GM12875 (cell line): ENCODE results near the gene ARX.

Source experiments
- H3K4me3 ChIP-seq: one replicate; pipeline ENCODE4 v1.5.1; 2011; ENCODE audit warnings: low read depth, low read length, control low read depth
- TF ChIP-seq, protein P1 (sequence below): IDR thresholded peaks from 2 replicates; pipeline ENCODE4 v1.5.1; 2011; ENCODE audit warnings: low read depth, mild to moderate bottlenecking, control low read depth, inconsistent platforms, low read length, moderate library complexity, borderline replicate concordance; ENCODE audit not compliant: insufficient read depth

Gene ARX

GRCh38 chrX:24985120-24985519 lies 30.6 kb downstream of the ARX start:
- TF ChIP-seq, protein P1, sequence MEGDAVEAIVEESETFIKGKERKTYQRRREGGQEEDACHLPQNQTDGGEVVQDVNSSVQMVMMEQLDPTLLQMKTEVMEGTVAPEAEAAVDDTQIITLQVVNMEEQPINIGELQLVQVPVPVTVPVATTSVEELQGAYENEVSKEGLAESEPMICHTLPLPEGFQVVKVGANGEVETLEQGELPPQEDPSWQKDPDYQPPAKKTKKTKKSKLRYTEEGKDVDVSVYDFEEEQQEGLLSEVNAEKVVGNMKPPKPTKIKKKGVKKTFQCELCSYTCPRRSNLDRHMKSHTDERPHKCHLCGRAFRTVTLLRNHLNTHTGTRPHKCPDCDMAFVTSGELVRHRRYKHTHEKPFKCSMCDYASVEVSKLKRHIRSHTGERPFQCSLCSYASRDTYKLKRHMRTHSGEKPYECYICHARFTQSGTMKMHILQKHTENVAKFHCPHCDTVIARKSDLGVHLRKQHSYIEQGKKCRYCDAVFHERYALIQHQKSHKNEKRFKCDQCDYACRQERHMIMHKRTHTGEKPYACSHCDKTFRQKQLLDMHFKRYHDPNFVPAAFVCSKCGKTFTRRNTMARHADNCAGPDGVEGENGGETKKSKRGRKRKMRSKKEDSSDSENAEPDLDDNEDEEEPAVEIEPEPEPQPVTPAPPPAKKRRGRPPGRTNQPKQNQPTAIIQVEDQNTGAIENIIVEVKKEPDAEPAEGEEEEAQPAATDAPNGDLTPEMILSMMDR = no peak
- no peak overlapping the region for H3K4me3 ChIP-seq

- TF ChIP-seq, protein P1 = no peak
- no peak overlapping the region for H3K4me3 ChIP-seq
Measured at GRCh38 chrX:24983931-24984330, 31.8 kb downstream of the ARX start.

GRCh38 chrX:24982306-24982965 lies 33.3 kb downstream of the ARX start:
- no peak overlapping the region for H3K4me3 ChIP-seq
- TF ChIP-seq, protein P1 = no peak

- no peak overlapping the region for H3K4me3 ChIP-seq
- TF ChIP-seq, protein P1 = no peak
Measured at GRCh38 chrX:24981030-24981429, 34.7 kb downstream of the ARX start.

DNA sequence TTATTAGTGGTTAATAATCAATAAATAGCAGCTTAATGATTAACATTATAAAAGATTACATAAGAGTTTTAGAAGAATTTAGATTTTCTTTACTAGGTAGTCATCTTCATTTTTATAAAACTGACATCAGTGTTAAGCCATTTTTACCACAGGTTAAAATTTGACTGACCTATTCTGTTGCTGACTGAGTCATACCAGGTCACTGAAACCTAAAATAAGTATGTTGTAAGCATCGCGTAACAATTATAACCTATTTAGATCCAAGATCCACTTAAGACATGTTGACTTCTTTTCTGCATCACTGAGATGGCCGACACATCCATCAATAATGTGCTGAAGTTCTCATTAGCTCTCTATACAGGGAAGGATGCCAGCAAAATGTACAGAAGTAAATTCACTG lies 36.7 kb downstream of the ARX start:
- TF ChIP-seq, protein P1 = no peak
- H3K4me3 ChIP-seq = no peak overlapping the region

GRCh38 chrX:24969812-24970211 lies 46.0 kb downstream of the ARX start:
- no peak overlapping the region for H3K4me3 ChIP-seq
- TF ChIP-seq, protein P1 = no peak

DNA sequence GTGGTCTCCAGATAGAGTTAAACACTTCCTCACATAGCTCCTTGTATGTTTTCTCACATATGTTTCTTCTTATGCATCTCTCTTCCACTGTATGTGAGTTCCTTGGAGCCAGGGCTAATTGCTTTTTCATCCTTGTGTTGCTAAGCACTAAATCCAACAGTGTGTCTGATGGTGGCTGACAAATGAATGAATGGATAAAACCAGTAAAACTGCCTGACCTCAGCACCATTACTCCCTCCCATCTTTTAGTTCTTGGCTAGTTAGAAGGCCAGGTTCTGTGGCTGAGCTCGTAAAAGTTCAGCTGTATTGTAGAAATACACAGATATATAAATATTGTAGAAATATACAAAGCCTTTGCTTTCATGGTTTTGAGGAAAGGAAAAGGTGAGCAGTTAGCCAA lies 50.4 kb downstream of the ARX start:
- H3K4me3 ChIP-seq = no peak overlapping the region
- TF ChIP-seq, protein P1 = no peak
